Activated CD4-positive, alpha-beta T cell treated with anti-CD3 and anti-CD28 coated beads, Interleukin-2, amount 50 U/mL, for 4 hours (primary cell): ENCODE results near the gene NOL12.
"Not testable (repeated sequence)": the region's sequence is repeated elsewhere in the genome, so short reads cannot be mapped to it uniquely, and the experiment has no call there.

ENCODE experiments used
- DNase-seq, 2 experiments: peaks; one replicate each; pipeline ENCODE4 v3.0.0-alpha.2; 2020

The NOL12 gene

GRCh38 chr22:37686002-37686982 is at the start of gene NOL12:
Gene NOL12, plus strand, starts transcription at chr22:37686343. Its CDS starts 50 bp downstream, at chr22:37686393.
- peak; percentile 64 to 70 for DNase-seq

- DNase-seq, result no peak
These were observed 49.2 kb upstream of the NOL12 start for GRCh38 chr22:37636949-37637273.

- no peak for DNase-seq
These were observed 47.6 kb upstream of the NOL12 start for GRCh38 chr22:37638391-37639069.

- peak in 1 of 2 experiments; percentile 35 for DNase-seq
These were observed 46.9 kb upstream of the NOL12 start, which contains the start of gene SH3BP1 for GRCh38 chr22:37639070-37639760. Gene SH3BP1, plus strand, starts transcription at chr22:37639669. Its CDS starts 119 bp downstream, at chr22:37639788.

- DNase-seq, result no peak
These were observed 46.2 kb upstream of the NOL12 start for GRCh38 chr22:37639771-37640590.

GRCh38 chr22:37640591-37641560 is 45.3 kb upstream of the NOL12 start:
- no peak for DNase-seq

- DNase-seq, result no peak
These were observed 44.6 kb upstream of the NOL12 start for GRCh38 chr22:37641561-37641949.

- peak; percentile 84 to 90 for DNase-seq
These were observed 42.8 kb upstream of the NOL12 start for GRCh38 chr22:37643225-37643847.

- no peak for DNase-seq
These were observed 38.8 kb upstream of the NOL12 start for GRCh38 chr22:37647317-37647716.

- no peak for DNase-seq
These were observed 38.2 kb upstream of the NOL12 start for GRCh38 chr22:37647928-37648327.

- no peak for DNase-seq
These were observed 35.5 kb upstream of the NOL12 start for GRCh38 chr22:37650463-37651136.

GRCh38 chr22:37654563-37655251 is 31.4 kb upstream of the NOL12 start:
- no peak for DNase-seq

- DNase-seq, result no peak
These were observed 30.9 kb upstream of the NOL12 start for GRCh38 chr22:37655252-37655563.

- DNase-seq, result not testable (repeated sequence)
These were observed 29.6 kb upstream of the NOL12 start for GRCh38 chr22:37656583-37656982.

- no peak for DNase-seq
These were observed 28.5 kb upstream of the NOL12 start for GRCh38 chr22:37657590-37658132.

- peak; percentile 97 to 98 for DNase-seq
These were observed 27.7 kb upstream of the NOL12 start, which contains the start of gene PDXP for GRCh38 chr22:37658133-37659065. Gene PDXP, plus strand, starts transcription at chr22:37658723. Its CDS starts 60 bp downstream, at chr22:37658783.

GRCh38 chr22:37659066-37659896 is 26.9 kb upstream of the NOL12 start:
- no peak for DNase-seq
